ENCODE measurements around the gene PRR11. TPM values are rescaled to one million over a fixed set of nuclear protein-coding genes. Genes with fewer than 3 reads are reported as not detected.

The PRR11 gene
- total and polyA plus RNA-seq, 2 experiments from 2014 or later: 3.6 to 3.8 TPM

GRCh38 chr17:59145571-59146096 lies 9.9 kb upstream of the PRR11 start:
- Histone ChIP-seq H3K4me2 (no peak overlapping the region), H3K9me2 (replicated peaks; ENCODE audit: insufficient read depth) (no peaks in the 10 kb centered on the region), H3K4me1 (ENCODE audit: insufficient read depth) (no peaks in the 10 kb centered on the region), H3K27me3 (no peaks in the 10 kb centered on the region), H3K36me3 (replicated peaks; ENCODE audit: insufficient read depth, low read depth) (no peaks in the 10 kb centered on the region), H4K20me1 (ENCODE audit: insufficient read depth, poor library complexity, severe bottlenecking) (no peaks in the 10 kb centered on the region), H3K27ac (no peak overlapping the region), H2AFZ (no peak overlapping the region), H3K9me3 (ENCODE audit: low read depth) (no peaks in the 10 kb centered on the region), H3K79me2 (peaks cover 100% of the 10 kb centered on the region), H3K4me3 (no peak overlapping the region)
- no peak for DNase-seq (ENCODE audit: low spot score)
- no peak for TF ChIP-seq EZH2 (IDR thresholded peaks at IDR 0.05; ENCODE audit: borderline replicate concordance)
- TF ChIP-seq EZH2phosphoT487 (IDR thresholded peaks at IDR 0.05; ENCODE audit: low read depth, severe bottlenecking, unreplicated experiment): no peak
- 96% methylated on average over 4 of the region's 4 CpGs for WGBS (ENCODE audit: low lambda C conversion rate, missing lambda C conversion rate)

GRCh38 chr17:59149051-59149450 lies 6.5 kb upstream of the PRR11 start:
- Histone ChIP-seq H3K27ac (no peak overlapping the region), H3K4me2 (no peak overlapping the region), H3K4me3 (no peak overlapping the region), H3K36me3 (replicated peaks; ENCODE audit: insufficient read depth, low read depth) (no peaks in the 10 kb centered on the region), H3K9me2 (replicated peaks; ENCODE audit: insufficient read depth) (no peaks in the 10 kb centered on the region), H2AFZ (no peak overlapping the region), H3K79me2 (peaks cover 100% of the 10 kb centered on the region), H3K4me1 (ENCODE audit: insufficient read depth) (peaks cover 4% of the 10 kb centered on the region), H3K9me3 (ENCODE audit: low read depth) (no peaks in the 10 kb centered on the region), H4K20me1 (ENCODE audit: insufficient read depth, poor library complexity, severe bottlenecking) (no peaks in the 10 kb centered on the region), H3K27me3 (no peaks in the 10 kb centered on the region)
- no peak for TF ChIP-seq EZH2phosphoT487 (IDR thresholded peaks at IDR 0.05; ENCODE audit: low read depth, severe bottlenecking, unreplicated experiment)
- no peak for TF ChIP-seq EZH2 (IDR thresholded peaks at IDR 0.05; ENCODE audit: borderline replicate concordance)
- TF ChIP-seq CTCF (IDR thresholded peaks at IDR 0.05; ENCODE audit: poor library complexity): no peak
- no peak for DNase-seq (ENCODE audit: low spot score)
- WGBS (ENCODE audit: low lambda C conversion rate, missing lambda C conversion rate): 96% methylated on average over 2 of the region's 2 CpGs

GRCh38 chr17:59149841-59150511 lies 5.6 kb upstream of the PRR11 start:
- no peaks in the 10 kb centered on the region for H3K36me3 ChIP-seq (replicated peaks; ENCODE audit: insufficient read depth, low read depth)
- H4K20me1 ChIP-seq (ENCODE audit: insufficient read depth, poor library complexity, severe bottlenecking): no peaks in the 10 kb centered on the region
- WGBS (ENCODE audit: low lambda C conversion rate, missing lambda C conversion rate): 96% methylated on average over 5 of the region's 5 CpGs
- H3K4me1 ChIP-seq (ENCODE audit: insufficient read depth): peaks cover 4% of the 10 kb centered on the region
- no peaks in the 10 kb centered on the region for H3K27me3 ChIP-seq
- no peak overlapping the region for H2AFZ ChIP-seq
- no peak for DNase-seq (ENCODE audit: low spot score)
- H3K79me2 ChIP-seq: peaks cover 92% of the 10 kb centered on the region
- H3K9me2 ChIP-seq (replicated peaks; ENCODE audit: insufficient read depth): no peaks in the 10 kb centered on the region
- no peak for TF ChIP-seq EZH2 (IDR thresholded peaks at IDR 0.05; ENCODE audit: borderline replicate concordance)
- TF ChIP-seq EZH2phosphoT487 (IDR thresholded peaks at IDR 0.05; ENCODE audit: low read depth, severe bottlenecking, unreplicated experiment): no peak
- TF ChIP-seq CTCF (IDR thresholded peaks at IDR 0.05; ENCODE audit: poor library complexity): no peak
- H3K9me3 ChIP-seq (ENCODE audit: low read depth): no peaks in the 10 kb centered on the region
- no peak overlapping the region for H3K4me3 ChIP-seq
- no peak overlapping the region for H3K27ac ChIP-seq
- no peak overlapping the region for H3K4me2 ChIP-seq

- TF ChIP-seq EZH2 (IDR thresholded peaks at IDR 0.05; ENCODE audit: borderline replicate concordance) (no peak), CTCF (IDR thresholded peaks at IDR 0.05; ENCODE audit: poor library complexity) (no peak), EZH2phosphoT487 (IDR thresholded peaks at IDR 0.05; ENCODE audit: low read depth, severe bottlenecking, unreplicated experiment) (no peak)
- peaks cover 82% of the 10 kb centered on the region for H3K79me2 ChIP-seq
- no peak overlapping the region for H3K4me3 ChIP-seq
- DNase-seq (ENCODE audit: low spot score): no peak
- H2AFZ ChIP-seq: no peak overlapping the region
- no peaks in the 10 kb centered on the region for H3K9me3 ChIP-seq (ENCODE audit: low read depth)
- peak overlapping the region; percentile 86 for H3K4me2 ChIP-seq
- H4K20me1 ChIP-seq (ENCODE audit: insufficient read depth, poor library complexity, severe bottlenecking): no peaks in the 10 kb centered on the region
- H3K27ac ChIP-seq: no peak overlapping the region
- H3K4me1 ChIP-seq (ENCODE audit: insufficient read depth): peaks cover 4% of the 10 kb centered on the region
- H3K27me3 ChIP-seq: no peaks in the 10 kb centered on the region
- H3K36me3 ChIP-seq (replicated peaks; ENCODE audit: insufficient read depth, low read depth): no peaks in the 10 kb centered on the region
- 80% methylated on average over 5 of the region's 5 CpGs for WGBS (ENCODE audit: low lambda C conversion rate, missing lambda C conversion rate)
- H3K9me2 ChIP-seq (replicated peaks; ENCODE audit: insufficient read depth): no peaks in the 10 kb centered on the region
These were observed 4.5 kb upstream of the PRR11 start for GRCh38 chr17:59151006-59151405.
